ENCODE data around the gene GPBP1. TPM values are rescaled to one million over a fixed set of nuclear protein-coding genes. Genes with fewer than 3 reads are reported as not detected.
A peak's percentile ranks its signal among the peaks of the same experiment; 100 is the strongest.

The GPBP1 gene
- total and polyA plus RNA-seq, 2 donors from 2014 or later = 52.7 to 80.9 TPM

DNA sequence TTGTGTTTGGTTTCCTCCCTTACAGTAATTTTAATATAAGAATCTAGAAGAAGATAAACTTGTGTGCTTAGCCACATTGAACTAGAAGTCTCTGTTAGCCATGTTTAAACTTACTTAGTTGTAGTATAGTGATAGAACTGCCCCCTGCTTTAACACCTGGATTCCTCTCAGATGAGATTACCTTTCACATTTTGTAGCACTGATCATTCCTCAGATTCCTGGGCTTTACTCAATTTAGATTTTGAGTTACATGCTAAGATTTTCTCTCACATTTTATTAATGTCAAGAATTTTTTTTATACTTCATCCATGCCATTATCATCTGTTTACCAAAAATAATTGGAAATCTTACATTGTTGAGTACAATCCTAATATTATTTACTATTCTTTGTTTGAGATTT lies 70.5 kb downstream of the GPBP1 start:
- TF ChIP-seq, protein P1, sequence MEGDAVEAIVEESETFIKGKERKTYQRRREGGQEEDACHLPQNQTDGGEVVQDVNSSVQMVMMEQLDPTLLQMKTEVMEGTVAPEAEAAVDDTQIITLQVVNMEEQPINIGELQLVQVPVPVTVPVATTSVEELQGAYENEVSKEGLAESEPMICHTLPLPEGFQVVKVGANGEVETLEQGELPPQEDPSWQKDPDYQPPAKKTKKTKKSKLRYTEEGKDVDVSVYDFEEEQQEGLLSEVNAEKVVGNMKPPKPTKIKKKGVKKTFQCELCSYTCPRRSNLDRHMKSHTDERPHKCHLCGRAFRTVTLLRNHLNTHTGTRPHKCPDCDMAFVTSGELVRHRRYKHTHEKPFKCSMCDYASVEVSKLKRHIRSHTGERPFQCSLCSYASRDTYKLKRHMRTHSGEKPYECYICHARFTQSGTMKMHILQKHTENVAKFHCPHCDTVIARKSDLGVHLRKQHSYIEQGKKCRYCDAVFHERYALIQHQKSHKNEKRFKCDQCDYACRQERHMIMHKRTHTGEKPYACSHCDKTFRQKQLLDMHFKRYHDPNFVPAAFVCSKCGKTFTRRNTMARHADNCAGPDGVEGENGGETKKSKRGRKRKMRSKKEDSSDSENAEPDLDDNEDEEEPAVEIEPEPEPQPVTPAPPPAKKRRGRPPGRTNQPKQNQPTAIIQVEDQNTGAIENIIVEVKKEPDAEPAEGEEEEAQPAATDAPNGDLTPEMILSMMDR (IDR thresholded peaks at IDR 0.05; ENCODE audit: borderline replicate concordance, extremely low read depth, insufficient read depth) = no peak
- H3K36me3 ChIP-seq (ENCODE audit: control insufficient read depth in 2 of 3, insufficient read depth in 3 of 3, low read length in 3 of 3) = peaks cover under 1 to 21% (median 2%) of the 10 kb centered on the region in 3 donors
- H3K4me1 ChIP-seq (ENCODE audit: control insufficient read depth in 2 of 3, insufficient read depth in 2 of 3, low read depth in 1 of 3, low read length in 3 of 3) = peaks cover 0 to 3% (median 0%) of the 10 kb centered on the region in 3 donors
- no peak overlapping the region for H3K4me3 ChIP-seq (ENCODE audit: low read length in 3 of 3)
- no peaks in the 10 kb centered on the region for H3K27me3 ChIP-seq (ENCODE audit: control insufficient read depth, insufficient read depth, low read length)
- no peak overlapping the region for H3K9ac ChIP-seq (ENCODE audit: low read length in 3 of 3)
- H3K27ac ChIP-seq (ENCODE audit: low read depth in 2 of 2, low read length in 2 of 2) = no peak overlapping the region
- H3K9me3 ChIP-seq (ENCODE audit: control insufficient read depth in 2 of 3, insufficient read depth in 1 of 3, low read length in 3 of 3) = no peaks in the 10 kb centered on the region
- intact Hi-C loops (cut with DNase I) = no loop called here
- FAIRE-seq = peak; percentile 13
- no peak for DNase-seq

DNA sequence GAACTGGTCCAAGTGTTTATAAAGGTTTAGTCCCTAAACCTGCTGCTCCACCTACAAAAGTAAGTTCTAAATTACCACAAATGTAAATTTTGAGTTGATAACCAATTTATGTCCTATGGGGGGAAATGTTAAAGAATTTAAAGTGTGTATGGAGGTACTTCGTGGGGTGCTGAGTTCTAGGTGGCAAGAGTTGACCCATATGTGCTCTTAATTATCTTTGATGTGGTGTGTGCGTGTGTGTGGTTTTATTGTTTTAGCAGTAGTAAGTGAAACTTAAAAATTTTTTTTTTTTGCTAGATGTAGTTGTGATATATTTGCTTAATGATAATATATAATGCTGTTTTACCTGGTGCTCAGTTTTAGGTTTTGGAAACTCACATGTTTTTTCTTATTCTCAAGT lies 72.6 kb downstream of the GPBP1 start:
- Histone ChIP-seq H3K9me3 (ENCODE audit: control insufficient read depth in 2 of 3, insufficient read depth in 1 of 3, low read length in 3 of 3) (no peaks in the 10 kb centered on the region), H3K4me1 (ENCODE audit: control insufficient read depth in 2 of 3, insufficient read depth in 2 of 3, low read depth in 1 of 3, low read length in 3 of 3) (peaks cover 0 to 3% (median 0%) of the 10 kb centered on the region in 3 donors), H3K4me3 (ENCODE audit: low read length in 3 of 3) (no peak overlapping the region), H3K9ac (ENCODE audit: low read length in 3 of 3) (no peak overlapping the region), H3K27ac (ENCODE audit: low read depth in 2 of 2, low read length in 2 of 2) (no peak overlapping the region), H3K36me3 (ENCODE audit: control insufficient read depth in 2 of 3, insufficient read depth in 3 of 3, low read length in 3 of 3) (peaks cover 4 to 27% (median 9%) of the 10 kb centered on the region in 3 donors), H3K27me3 (ENCODE audit: control insufficient read depth, insufficient read depth, low read length) (no peaks in the 10 kb centered on the region)
- no peak for FAIRE-seq
- TF ChIP-seq, protein P1 (IDR thresholded peaks at IDR 0.05; ENCODE audit: borderline replicate concordance, extremely low read depth, insufficient read depth) = no peak
- intact Hi-C loops (cut with DNase I) = no loop called here
- no peak for DNase-seq

DNA sequence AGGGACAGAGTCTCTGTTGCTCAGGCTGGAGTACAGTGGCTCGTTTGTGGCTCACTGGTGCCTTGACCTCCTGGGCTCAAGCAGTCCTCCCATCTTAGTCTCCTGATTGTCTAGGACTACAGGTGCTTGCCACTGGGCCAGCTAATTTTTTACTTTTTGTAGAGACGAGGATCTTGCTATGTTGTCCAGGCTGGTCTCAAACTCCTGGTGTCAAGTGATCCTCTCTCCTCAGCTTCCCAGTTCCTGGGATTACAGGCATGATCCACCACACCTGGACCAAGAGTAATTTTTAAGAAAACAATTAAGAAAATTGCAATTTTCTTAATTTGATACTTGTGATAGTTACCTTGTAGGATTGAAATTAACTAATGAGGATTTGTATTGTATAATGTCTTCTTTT lies 73.9 kb downstream of the GPBP1 start:
- DNase-seq = no peak
- no peak for FAIRE-seq
- peaks cover 4 to 35% (median 9%) of the 10 kb centered on the region in 3 donors for H3K36me3 ChIP-seq (ENCODE audit: control insufficient read depth in 2 of 3, insufficient read depth in 3 of 3, low read length in 3 of 3)
- no peak overlapping the region for H3K4me3 ChIP-seq (ENCODE audit: low read length in 3 of 3)
- H3K4me1 ChIP-seq (ENCODE audit: control insufficient read depth in 2 of 3, insufficient read depth in 2 of 3, low read depth in 1 of 3, low read length in 3 of 3) = peaks cover 0 to 3% (median 0%) of the 10 kb centered on the region in 3 donors
- intact Hi-C loops (cut with DNase I) = no loop called here
- no peak overlapping the region for H3K9ac ChIP-seq (ENCODE audit: low read length in 3 of 3)
- H3K9me3 ChIP-seq (ENCODE audit: control insufficient read depth in 2 of 3, insufficient read depth in 1 of 3, low read length in 3 of 3) = no peaks in the 10 kb centered on the region
- no peak overlapping the region for H3K27ac ChIP-seq (ENCODE audit: low read depth in 2 of 2, low read length in 2 of 2)
- TF ChIP-seq, protein P1 (IDR thresholded peaks at IDR 0.05; ENCODE audit: borderline replicate concordance, extremely low read depth, insufficient read depth) = no peak
- H3K27me3 ChIP-seq (ENCODE audit: control insufficient read depth, insufficient read depth, low read length) = no peaks in the 10 kb centered on the region
